ENCODE measurements around the gene ZNF738.
A peak's percentile ranks its signal among the peaks of the same experiment; 100 is the strongest.
"Not testable (repeated sequence)": the region's sequence is repeated elsewhere in the genome, so short reads cannot be mapped to it uniquely, and the experiment has no call there.

The ZNF738 gene

GRCh38 chr19:21328406-21328805, 30.4 kb upstream of the ZNF738 start:
- Histone ChIP-seq H3K36me3 (ENCODE audit: insufficient read depth, low read length) (peaks cover 18% of the 10 kb centered on the region), H3K9me3 (ENCODE audit: low read depth, low read length) (peaks cover 4% of the 10 kb centered on the region; the same call in 1 of the 2 replicates), H3K4me3 (peak overlapping the region; percentile 95), H3K9ac (ENCODE audit: insufficient read length) (peak overlapping the region; percentile 88), H3K27ac (peak overlapping the region; percentile 85; the same call in 1 of the 2 replicates)
- TF ChIP-seq POLR2AphosphoS5 (IDR thresholded peaks at IDR 0.05; ENCODE audit: borderline replicate concordance, low read depth, low read length), result no peak
- no peak for TF ChIP-seq FOXP2 (optimal IDR thresholded peaks at IDR 0.05; ENCODE audit: control extremely low read depth, extremely low read length, insufficient read depth)
- no peak for TF ChIP-seq EZH2 (IDR thresholded peaks at IDR 0.05)
- DNase-seq (ENCODE audit: low read depth, low spot score), result no peak

- Histone ChIP-seq H3K9ac (ENCODE audit: insufficient read length) (peak within 1 kb of the TSS; percentile 88), H3K36me3 (ENCODE audit: insufficient read depth, low read length) (peaks cover 18% of the 10 kb centered on the region), H3K4me3 (peak within 1 kb of the TSS; percentile 95), H3K27ac (peak within 1 kb of the TSS; percentile 85), H3K9me3 (ENCODE audit: low read depth, low read length) (peaks cover 4% of the 10 kb centered on the region; the same call in 1 of the 2 replicates)
- peak; percentile 18 for DNase-seq (ENCODE audit: low read depth, low spot score)
- TF ChIP-seq EZH2 (IDR thresholded peaks at IDR 0.05) (no peak), FOXP2 (optimal IDR thresholded peaks at IDR 0.05; ENCODE audit: control extremely low read depth, extremely low read length, insufficient read depth) (no peak), POLR2AphosphoS5 (IDR thresholded peaks at IDR 0.05; ENCODE audit: borderline replicate concordance, low read depth, low read length) (peak; percentile 76)
These were observed 29.8 kb upstream of the ZNF738 start, which contains the start of gene ZNF708 for GRCh38 chr19:21328885-21329605. Gene ZNF708, minus strand, starts transcription at chr19:21329410. Its CDS starts 198 bp downstream, at chr19:21329212.

- Histone ChIP-seq H3K27ac (no peak overlapping the region), H3K4me3 (no peak overlapping the region), H3K9me3 (ENCODE audit: low read depth, low read length) (no peaks in the 10 kb centered on the region; the same call in 1 of the 2 replicates), H3K36me3 (ENCODE audit: insufficient read depth, low read length) (no peaks in the 10 kb centered on the region), H3K9ac (ENCODE audit: insufficient read length) (no peak overlapping the region)
- TF ChIP-seq POLR2AphosphoS5 (IDR thresholded peaks at IDR 0.05; ENCODE audit: borderline replicate concordance, low read depth, low read length) (no peak), EZH2 (IDR thresholded peaks at IDR 0.05) (no peak)
- no peak for DNase-seq (ENCODE audit: low read depth, low spot score)
These were observed 23.1 kb upstream of the ZNF738 start for GRCh38 chr19:21335721-21336120.

GRCh38 chr19:21344841-21345240, 14.0 kb upstream of the ZNF738 start:
- not testable (repeated sequence) for H3K9ac ChIP-seq (ENCODE audit: insufficient read length); H3K36me3 ChIP-seq (ENCODE audit: insufficient read depth, low read length); H3K9me3 ChIP-seq (ENCODE audit: low read depth, low read length); H3K27ac ChIP-seq; H3K4me3 ChIP-seq; DNase-seq (ENCODE audit: low read depth, low spot score)

- Histone ChIP-seq H3K27ac (no peak overlapping the region), H3K4me3 (no peak overlapping the region), H3K9ac (ENCODE audit: insufficient read length) (no peak overlapping the region), H3K9me3 (ENCODE audit: low read depth, low read length) (no peaks in the 10 kb centered on the region), H3K36me3 (ENCODE audit: insufficient read depth, low read length) (no peaks in the 10 kb centered on the region)
- TF ChIP-seq FOXP2 (optimal IDR thresholded peaks at IDR 0.05; ENCODE audit: control extremely low read depth, extremely low read length, insufficient read depth), result no peak
- no peak for TF ChIP-seq EZH2 (IDR thresholded peaks at IDR 0.05)
- no peak for TF ChIP-seq POLR2AphosphoS5 (IDR thresholded peaks at IDR 0.05; ENCODE audit: borderline replicate concordance, low read depth, low read length)
- DNase-seq (ENCODE audit: low read depth, low spot score), result no peak
These were observed 6.0 kb upstream of the ZNF738 start for GRCh38 chr19:21352830-21353229.

- Histone ChIP-seq H3K27ac (no peak overlapping the region), H3K4me3 (no peak overlapping the region), H3K36me3 (ENCODE audit: insufficient read depth, low read length) (peaks cover 71% of the 10 kb centered on the region), H3K9ac (ENCODE audit: insufficient read length) (no peak overlapping the region), H3K9me3 (ENCODE audit: low read depth, low read length) (peaks cover 2% of the 10 kb centered on the region)
- no peak for DNase-seq (ENCODE audit: low read depth, low spot score)
- TF ChIP-seq EZH2 (IDR thresholded peaks at IDR 0.05) (no peak), FOXP2 (optimal IDR thresholded peaks at IDR 0.05; ENCODE audit: control extremely low read depth, extremely low read length, insufficient read depth) (no peak), POLR2AphosphoS5 (IDR thresholded peaks at IDR 0.05; ENCODE audit: borderline replicate concordance, low read depth, low read length) (no peak)
These were observed 3.5 kb downstream of the ZNF738 start for GRCh38 chr19:21362291-21362690.

GRCh38 chr19:21383980-21384582, 25.3 kb downstream of the ZNF738 start:
- no peak for DNase-seq (ENCODE audit: low read depth, low spot score)
- H3K9me3 ChIP-seq (ENCODE audit: low read depth, low read length), result peaks cover 14% of the 10 kb centered on the region
- H3K27ac ChIP-seq, result no peak overlapping the region
- H3K9ac ChIP-seq (ENCODE audit: insufficient read length), result no peak overlapping the region
- H3K36me3 ChIP-seq (ENCODE audit: insufficient read depth, low read length), result peaks cover 16% of the 10 kb centered on the region
- TF ChIP-seq EZH2 (IDR thresholded peaks at IDR 0.05) (no peak), POLR2AphosphoS5 (IDR thresholded peaks at IDR 0.05; ENCODE audit: borderline replicate concordance, low read depth, low read length) (no peak), FOXP2 (optimal IDR thresholded peaks at IDR 0.05; ENCODE audit: control extremely low read depth, extremely low read length, insufficient read depth) (no peak)
- no peak overlapping the region for H3K4me3 ChIP-seq

- H3K36me3 ChIP-seq (ENCODE audit: insufficient read depth, low read length), result peaks cover 14% of the 10 kb centered on the region; the same call in 1 of the 2 replicates
- 0 out of 2 replicates have a peak, but pooled peaks cover 4% of the 10 kb centered on the region for H3K9me3 ChIP-seq (ENCODE audit: low read depth, low read length)
- no peak for DNase-seq (ENCODE audit: low read depth, low spot score)
- TF ChIP-seq EZH2 (IDR thresholded peaks at IDR 0.05) (no peak), FOXP2 (optimal IDR thresholded peaks at IDR 0.05; ENCODE audit: control extremely low read depth, extremely low read length, insufficient read depth) (no peak), POLR2AphosphoS5 (IDR thresholded peaks at IDR 0.05; ENCODE audit: borderline replicate concordance, low read depth, low read length) (no peak)
- no peak overlapping the region for H3K4me3 ChIP-seq
- no peak overlapping the region for H3K27ac ChIP-seq
- no peak overlapping the region for H3K9ac ChIP-seq (ENCODE audit: insufficient read length)
These were observed 37.3 kb downstream of the ZNF738 start for GRCh38 chr19:21396121-21396520.
